Upper lobe of left lung (tissue), 4 donors: ENCODE data around the gene CDK11A.

Source experiments
- POLR2A ChIP-seq, 4 donors: fragments of 450-650 bp; IDR thresholded peaks; one replicate each; pipeline ENCODE4 v1.5.1; 2016 to 2017; ENCODE audit warnings: antibody characterized with exemption in 4 of 4, mild to moderate bottlenecking in 2 of 4
- POLR2AphosphoS5 ChIP-seq, 2 donors: sonication (generic); formaldehyde crosslinking; IDR thresholded peaks; one replicate each; pipeline ENCODE4 v1.5.1; 2017; ENCODE audit warnings: antibody characterized with exemption in 2 of 2

- no peak for TF ChIP-seq POLR2AphosphoS5 (IDR thresholded peaks at IDR 0.05)
- TF ChIP-seq POLR2A (IDR thresholded peaks at IDR 0.05) = no peak
These were observed 33.4 kb upstream of the CDK11A start for GRCh38 chr1:1757422-1758058.
